Upper lobe of left lung (tissue), 6 donors: ENCODE measurements around the gene EWSR1. TPM values are rescaled to one million over a fixed set of nuclear protein-coding genes. Genes with fewer than 3 reads are reported as not detected.
"Not testable (repeated sequence)": the region's sequence is repeated elsewhere in the genome, so short reads cannot be mapped to it uniquely, and the experiment has no call there.

Experiments used
- ATAC-seq, 2 donors: fragments of 200-7000 bp; cut with Tn5 transposase; one replicate each; pipeline ENCODE4 v1.9.1; 2022; ENCODE audit warnings: mild to moderate bottlenecking in 2 of 2, moderate library complexity in 2 of 2; ENCODE audit not compliant: low FRiP score in 2 of 2
- DNase-seq, 2 donors: peaks; one replicate each; pipeline ENCODE4 v3.0.0-alpha.2; 2019 to 2020
- H3K27ac ChIP-seq, 4 donors: fragments of 200-600 bp; sonication (generic); one replicate each; pipeline ENCODE4 v1.5.1; 2016 to 2019
- H3K27me3 ChIP-seq, 4 donors: fragments of 200-600 bp; sonication (generic); one replicate each; pipeline ENCODE4 v1.5.1; 2017 to 2019
- H3K36me3 ChIP-seq, 4 donors: fragments of 200-600 bp; sonication (generic); one replicate each; pipeline ENCODE4 v1.5.1; 2016 to 2019
- H3K4me1 ChIP-seq, 4 donors: fragments of 200-600 bp; sonication (generic); one replicate each; pipeline ENCODE4 v1.5.1; 2018 to 2019
- H3K4me3 ChIP-seq, 4 donors: fragments of 200-600 bp; sonication (generic); one replicate each; pipeline ENCODE4 v1.5.1; 2017 to 2019; ENCODE audit warnings: mild to moderate bottlenecking in 2 of 4, moderate library complexity in 1 of 4
- H3K9me3 ChIP-seq, 4 donors: fragments of 200-600 bp; sonication (generic); one replicate each; pipeline ENCODE4 v1.5.1; 2018 to 2019
- EP300 ChIP-seq, 4 donors: sonication (generic); formaldehyde crosslinking; IDR thresholded peaks; one replicate each; pipeline ENCODE4 v1.5.1; 2017; ENCODE audit warnings: antibody characterized with exemption in 4 of 4, control low read depth in 2 of 4
- POLR2A ChIP-seq, 4 donors: fragments of 450-650 bp; IDR thresholded peaks; one replicate each; pipeline ENCODE4 v1.5.1; 2016 to 2017; ENCODE audit warnings: antibody characterized with exemption in 4 of 4, mild to moderate bottlenecking in 2 of 4
- POLR2AphosphoS5 ChIP-seq, 2 donors: sonication (generic); formaldehyde crosslinking; IDR thresholded peaks; one replicate each; pipeline ENCODE4 v1.5.1; 2017; ENCODE audit warnings: antibody characterized with exemption in 2 of 2
- WGBS, 2 donors: methylation state at CpG; one replicate each; pipeline ENCODE4 v1.1.5; 2017 to 2018; 5-methylcytosine and 5-hydroxymethylcytosine counted together
- total RNA-seq, 6 donors: library from RNA; depleted of rRNA in 4 of 6; stranded (reverse); fragments of >200 nt in 4 of 6; gene quantifications; one replicate each; pipeline versions ENCODE4 v1.1.0 to v1.2.1, GENCODE V29; 2016 to 2021
- TF ChIP-seq, protein P1 (sequence below), 6 experiments: fragments of 450-650 bp in 4 of 6; fragments of 200-600 bp in 2 of 6; sonication (generic) in 2 of 6; IDR thresholded peaks; one replicate each; pipeline ENCODE4 v1.5.1; 2016 to 2019; ENCODE audit warnings: antibody characterized with exemption in 6 of 6
- donor health status: DM: no; HTN: no; CAD: no; lungs with moderate emphysema.
- donor health status: DM: no; HTN: yes; CAD: no; lungs with severe emphysema.

EWSR1 gene
- total RNA-seq, 6 donors from 2014 or later: 156 to 293 (median 183) TPM

DNA sequence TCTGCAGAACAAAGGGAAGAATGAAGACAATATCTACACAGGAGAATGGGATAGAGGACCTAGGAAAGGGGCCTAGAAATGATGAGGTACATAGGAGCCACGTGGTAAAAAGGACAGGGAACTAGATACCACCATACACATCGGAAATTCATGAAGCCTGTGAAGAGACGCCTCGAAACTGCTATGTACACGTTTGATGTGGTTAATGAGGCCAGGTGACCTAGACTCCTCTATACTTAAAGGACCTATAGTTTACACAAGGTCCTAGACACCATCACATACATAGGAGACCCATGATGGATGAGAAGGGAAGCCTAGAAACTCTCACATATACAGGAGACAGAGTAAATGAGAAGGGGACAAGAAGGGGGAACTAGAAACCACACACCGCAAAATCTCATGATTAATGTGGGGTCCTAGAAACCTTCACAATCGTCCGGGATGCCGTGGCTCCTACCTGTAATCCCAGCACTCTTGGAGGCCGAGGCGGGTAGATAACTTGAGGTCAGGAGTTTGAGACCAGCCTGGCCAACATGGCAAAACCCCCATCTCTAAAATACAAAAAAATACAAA, 24.1 kb upstream of the EWSR1 start:
- peaks cover 0 to 3% (median 0%) of the 10 kb centered on the region in 4 donors for H3K36me3 ChIP-seq
- peaks cover 0 to 5% (median 0%) of the 10 kb centered on the region in 4 donors for H3K9me3 ChIP-seq
- H3K4me1 ChIP-seq: peaks cover 0 to 4% (median 1%) of the 10 kb centered on the region in 4 donors
- ATAC-seq: no peak
- 80 to 85% methylated on average over 11 of the region's 11 CpGs for WGBS, 2 donors
- no peaks in the 10 kb centered on the region for H3K27me3 ChIP-seq
- DNase-seq: no peak
- no peak overlapping the region for H3K27ac ChIP-seq
- TF ChIP-seq EP300 (IDR thresholded peaks at IDR 0.05) (no peak), POLR2A (IDR thresholded peaks at IDR 0.05) (no peak), POLR2AphosphoS5 (IDR thresholded peaks at IDR 0.05) (no peak)
- TF ChIP-seq, protein P1, sequence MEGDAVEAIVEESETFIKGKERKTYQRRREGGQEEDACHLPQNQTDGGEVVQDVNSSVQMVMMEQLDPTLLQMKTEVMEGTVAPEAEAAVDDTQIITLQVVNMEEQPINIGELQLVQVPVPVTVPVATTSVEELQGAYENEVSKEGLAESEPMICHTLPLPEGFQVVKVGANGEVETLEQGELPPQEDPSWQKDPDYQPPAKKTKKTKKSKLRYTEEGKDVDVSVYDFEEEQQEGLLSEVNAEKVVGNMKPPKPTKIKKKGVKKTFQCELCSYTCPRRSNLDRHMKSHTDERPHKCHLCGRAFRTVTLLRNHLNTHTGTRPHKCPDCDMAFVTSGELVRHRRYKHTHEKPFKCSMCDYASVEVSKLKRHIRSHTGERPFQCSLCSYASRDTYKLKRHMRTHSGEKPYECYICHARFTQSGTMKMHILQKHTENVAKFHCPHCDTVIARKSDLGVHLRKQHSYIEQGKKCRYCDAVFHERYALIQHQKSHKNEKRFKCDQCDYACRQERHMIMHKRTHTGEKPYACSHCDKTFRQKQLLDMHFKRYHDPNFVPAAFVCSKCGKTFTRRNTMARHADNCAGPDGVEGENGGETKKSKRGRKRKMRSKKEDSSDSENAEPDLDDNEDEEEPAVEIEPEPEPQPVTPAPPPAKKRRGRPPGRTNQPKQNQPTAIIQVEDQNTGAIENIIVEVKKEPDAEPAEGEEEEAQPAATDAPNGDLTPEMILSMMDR (IDR thresholded peaks at IDR 0.05): no peak
- H3K4me3 ChIP-seq: no peak overlapping the region

DNA sequence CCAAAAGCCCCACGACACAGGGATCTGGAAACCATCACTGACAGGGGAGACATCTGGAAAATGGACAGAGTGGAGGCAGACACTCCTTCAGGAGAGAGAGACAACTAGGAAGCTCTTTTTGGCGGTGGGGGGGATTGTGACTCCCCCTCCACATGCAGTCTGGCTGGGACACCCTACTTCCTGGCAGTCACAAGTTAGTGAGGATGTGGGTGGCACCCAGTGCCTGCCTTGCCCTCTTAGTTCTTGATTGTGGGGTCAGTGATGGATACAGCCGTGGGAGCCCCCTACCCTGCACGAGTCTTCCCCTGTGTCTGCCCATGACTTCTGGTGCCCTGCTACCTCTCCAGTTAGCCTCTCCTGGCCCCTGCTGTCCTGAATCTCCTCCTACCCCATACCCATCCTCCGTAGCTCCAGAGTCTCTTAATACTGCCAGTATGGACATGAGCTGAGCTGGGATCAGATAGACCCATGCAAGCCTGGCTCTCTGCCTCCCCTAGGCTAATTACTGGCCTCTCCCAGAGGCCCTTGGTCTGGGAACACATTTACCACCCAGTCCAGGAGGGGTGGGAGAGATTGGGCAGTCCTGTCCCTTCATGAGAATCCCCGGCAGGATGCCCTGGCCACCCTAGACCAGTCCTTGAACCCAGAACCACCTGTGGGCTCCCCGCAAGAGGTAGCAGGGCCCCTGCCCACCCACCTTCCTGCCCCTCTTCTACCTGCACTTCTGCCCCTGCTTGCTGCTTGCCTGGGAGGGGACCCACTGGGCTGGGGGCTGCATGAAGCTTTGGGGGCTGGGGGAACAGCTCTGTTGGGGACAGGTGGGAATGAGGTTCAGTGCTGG, 23.1 kb upstream of the EWSR1 start:
- TF ChIP-seq POLR2A (IDR thresholded peaks at IDR 0.05): no peak
- TF ChIP-seq POLR2AphosphoS5 (IDR thresholded peaks at IDR 0.05): no peak
- TF ChIP-seq, protein P1 (IDR thresholded peaks at IDR 0.05): no peak
- TF ChIP-seq EP300 (IDR thresholded peaks at IDR 0.05): no peak
- Histone ChIP-seq H3K4me1 (peaks cover 0 to 4% (median 1%) of the 10 kb centered on the region in 4 donors), H3K27me3 (no peaks in the 10 kb centered on the region), H3K36me3 (peaks cover 0 to 3% (median 0%) of the 10 kb centered on the region in 4 donors), H3K4me3 (no peak overlapping the region), H3K27ac (peak overlapping the region in 1 of 4 donors; percentile 48), H3K9me3 (peaks cover 0 to 5% (median 0%) of the 10 kb centered on the region in 4 donors)
- DNase-seq (no peak), ATAC-seq (peak in 1 of 2 donors; percentile 20)
- WGBS, 2 donors: 74 to 76% methylated on average over 4 to 7 of the region's 7 CpGs

DNA sequence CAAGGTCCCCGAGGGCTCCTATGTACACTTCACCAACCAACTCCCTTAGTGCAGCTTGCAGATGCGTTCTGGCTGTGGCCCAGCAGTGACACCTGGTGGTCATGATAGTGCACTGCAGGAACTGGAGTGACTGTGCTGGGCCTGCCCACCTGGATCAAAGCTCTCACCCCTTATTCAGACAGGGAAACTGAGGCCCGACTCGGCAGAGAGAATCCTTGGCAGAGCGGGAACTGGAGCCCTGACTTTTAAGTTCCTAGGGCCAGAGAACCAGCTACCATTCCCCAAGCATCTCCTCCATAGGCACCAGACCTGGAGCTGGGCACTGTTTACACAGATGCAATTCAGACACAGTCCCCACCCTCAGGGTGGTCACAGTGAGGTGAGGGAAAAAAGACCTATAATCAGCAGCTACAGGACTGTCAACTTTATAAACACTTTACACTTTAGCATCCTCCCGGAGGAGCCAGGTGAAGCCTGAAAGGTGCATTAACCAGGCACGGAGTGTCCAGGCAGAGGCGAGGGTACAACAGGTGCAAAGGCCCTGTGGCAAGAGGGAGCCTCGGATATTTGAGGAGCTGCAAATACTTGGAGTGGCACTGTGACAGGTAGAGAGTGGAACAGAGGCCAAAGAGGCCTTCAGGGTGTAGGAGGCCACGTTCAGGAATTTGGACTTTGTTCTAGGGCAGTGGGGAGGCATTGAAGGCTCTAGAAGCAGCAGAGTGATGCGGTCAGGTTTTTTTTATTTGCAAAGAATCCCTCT, 22.3 kb upstream of the EWSR1 start:
- Histone ChIP-seq H3K27ac (no peak overlapping the region), H3K4me3 (no peak overlapping the region), H3K4me1 (peaks cover 0 to 4% (median 1%) of the 10 kb centered on the region in 4 donors), H3K9me3 (peaks cover 0 to 5% (median 0%) of the 10 kb centered on the region in 4 donors), H3K36me3 (peaks cover 0 to 2% (median 0%) of the 10 kb centered on the region in 4 donors), H3K27me3 (no peaks in the 10 kb centered on the region)
- no peak for TF ChIP-seq EP300 (IDR thresholded peaks at IDR 0.05)
- TF ChIP-seq, protein P1 (IDR thresholded peaks at IDR 0.05): peak; percentile 92 to 98 (median 94)
- DNase-seq (peak in 1 of 2 donors; percentile 76), ATAC-seq (peak; percentile 91 to 92)
- WGBS, 2 donors: 47 to 68% methylated on average over 8 to 10 of the region's 11 CpGs

DNA sequence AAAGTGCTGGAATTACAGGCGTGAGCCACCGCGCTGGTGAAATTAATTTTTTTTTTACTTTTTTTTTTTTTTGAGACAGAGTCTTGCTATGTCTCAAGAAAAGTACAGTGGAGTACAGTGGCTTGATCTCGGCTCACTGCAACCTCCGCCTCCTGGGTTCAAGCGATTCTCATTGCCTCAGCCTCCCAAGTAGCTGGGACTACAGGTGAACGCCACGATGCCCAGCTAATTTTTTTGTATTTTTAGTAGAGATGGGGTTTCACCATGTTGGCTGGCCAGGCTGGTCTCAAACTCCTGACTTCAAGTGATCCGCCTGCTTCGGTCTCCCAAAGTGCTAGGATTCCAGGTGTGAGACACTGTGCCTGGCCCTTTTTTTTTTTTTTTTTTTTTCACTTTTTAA, 20.2 kb upstream of the EWSR1 start:
- not testable (repeated sequence) for H3K27me3 ChIP-seq, ATAC-seq, H3K4me3 ChIP-seq, H3K27ac ChIP-seq, H3K36me3 ChIP-seq, H3K4me1 ChIP-seq, H3K9me3 ChIP-seq, DNase-seq
- WGBS, 2 donors: 94 to 96% methylated on average over 10 of the region's 10 CpGs

DNA sequence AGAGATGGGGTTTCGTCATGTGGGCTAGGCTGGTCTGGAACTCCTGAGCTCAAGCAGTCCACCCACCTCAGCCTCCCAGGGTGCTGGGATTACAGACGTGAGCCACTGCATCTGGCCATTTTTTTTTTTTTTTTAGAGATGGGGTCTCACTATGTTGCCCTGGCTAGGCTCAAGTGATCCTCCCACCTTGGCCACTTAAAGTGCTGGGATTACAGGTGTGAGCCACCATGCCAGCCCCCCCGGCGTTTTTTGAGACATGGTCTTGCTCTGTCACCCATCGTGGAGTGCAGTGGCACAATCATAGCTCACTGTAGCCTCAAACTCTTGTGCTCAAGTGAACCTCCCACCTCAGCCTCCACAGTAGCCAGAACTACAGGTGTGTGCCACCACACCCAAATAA, 16.8 kb upstream of the EWSR1 start:
- H3K9me3 ChIP-seq: no peaks in the 10 kb centered on the region
- no peak for TF ChIP-seq POLR2AphosphoS5 (IDR thresholded peaks at IDR 0.05)
- TF ChIP-seq POLR2A (IDR thresholded peaks at IDR 0.05): no peak
- TF ChIP-seq, protein P1 (IDR thresholded peaks at IDR 0.05): no peak
- no peak for TF ChIP-seq EP300 (IDR thresholded peaks at IDR 0.05)
- H3K4me3 ChIP-seq: no peak overlapping the region
- H3K4me1 ChIP-seq: no peaks in the 10 kb centered on the region
- H3K36me3 ChIP-seq: peaks cover 0 to 4% (median 0%) of the 10 kb centered on the region in 4 donors
- ATAC-seq (no peak), DNase-seq (no peak)
- H3K27ac ChIP-seq: no peak overlapping the region
- 88 to 92% methylated on average over 5 of the region's 5 CpGs for WGBS, 2 donors
- H3K27me3 ChIP-seq: no peaks in the 10 kb centered on the region
